GM23338 (cell line): ENCODE data around the gene TMEM208. TPM values are rescaled to one million over a fixed set of nuclear protein-coding genes. Genes with fewer than 3 reads are reported as not detected.

Experiments used
- ATAC-seq: fragments of 200-7000 bp; cut with Tn5 transposase; 3 replicates; pipeline ENCODE4 v1.9.1; 2020
- DNase-seq: peaks from one replicate; pipeline ENCODE4 v3.0.0-alpha.2; 2015; ENCODE audit warnings: low spot score
- H2AFZ ChIP-seq: fragments of 200-600 bp; sonication (generic); 2 replicates; pipeline ENCODE4 v1.8.0; 2016; ENCODE audit warnings: antibody characterized with exemption, mild to moderate bottlenecking, moderate library complexity
- H3F3A ChIP-seq: fragments of 200-600 bp; sonication (generic); replicated peaks from 2 replicates; pipeline ENCODE4 v1.8.0; 2017; ENCODE audit warnings: antibody characterized with exemption, mixed run types, low read depth
- H3K27ac ChIP-seq: fragments of 200-600 bp; sonication (generic); 2 replicates; pipeline ENCODE4 v1.6.1; 2016; ENCODE audit warnings: low read depth
- H3K27me3 ChIP-seq: fragments of 200-600 bp; sonication (generic); 2 replicates; pipeline ENCODE4 v1.8.0; 2016; ENCODE audit warnings: mild to moderate bottlenecking, mixed run types, moderate library complexity; ENCODE audit not compliant: insufficient read depth
- H3K36me3 ChIP-seq: fragments of 200-600 bp; sonication (generic); 2 replicates; pipeline ENCODE4 v1.8.0; 2016; ENCODE audit warnings: mild to moderate bottlenecking; ENCODE audit not compliant: insufficient read depth
- H3K4me1 ChIP-seq: fragments of 200-600 bp; sonication (generic); 2 replicates; pipeline ENCODE4 v1.8.0; 2016; ENCODE audit warnings: mild to moderate bottlenecking, moderate library complexity; ENCODE audit not compliant: insufficient read depth
- H3K4me2 ChIP-seq: fragments of 200-600 bp; sonication (generic); 2 replicates; pipeline ENCODE4 v1.7.1; 2017; ENCODE audit warnings: mixed run types
- H3K4me3 ChIP-seq: fragments of 200-600 bp; sonication (generic); 2 replicates; pipeline ENCODE4 v1.6.1; 2016; ENCODE audit warnings: mixed run types
- H3K79me2 ChIP-seq: fragments of 200-600 bp; sonication (generic); replicated peaks from 2 replicates; pipeline ENCODE4 v1.8.0; 2017; ENCODE audit warnings: mild to moderate bottlenecking; ENCODE audit not compliant: insufficient read depth
- H3K9me2 ChIP-seq: fragments of 200-600 bp; sonication (generic); 2 replicates; pipeline ENCODE4 v1.8.0; 2017; ENCODE audit not compliant: insufficient read depth
- H4K20me1 ChIP-seq: fragments of 200-600 bp; sonication (generic); replicated peaks from 2 replicates; pipeline ENCODE4 v1.8.0; 2017; ENCODE audit warnings: mild to moderate bottlenecking; ENCODE audit not compliant: insufficient read depth
- H3K27ac Mint-ChIP-seq: 2 replicates; pipeline ENCODE4 v1.8.0; 2020; ENCODE audit warnings: inconsistent platforms, mild to moderate bottlenecking, moderate library complexity, mixed read lengths
- H3K27me3 Mint-ChIP-seq: 3 replicates; pipeline ENCODE4 v1.8.0; 2022; ENCODE audit warnings: low read depth, mild to moderate bottlenecking, moderate library complexity, mixed read lengths, inconsistent platforms; ENCODE audit not compliant: insufficient read depth, poor library complexity
- H3K36me3 Mint-ChIP-seq: 3 replicates; pipeline ENCODE4 v1.8.0; 2021; ENCODE audit warnings: low read depth, mild to moderate bottlenecking, inconsistent platforms, moderate library complexity, mixed read lengths
- H3K4me1 Mint-ChIP-seq: 3 replicates; pipeline ENCODE4 v1.8.0; 2020; ENCODE audit warnings: mild to moderate bottlenecking, inconsistent platforms, mixed read lengths
- H3K4me3 Mint-ChIP-seq: 3 replicates; pipeline ENCODE4 v1.8.0; 2021; ENCODE audit warnings: moderate library complexity, mild to moderate bottlenecking, inconsistent platforms, mixed read lengths
- H3K9me3 Mint-ChIP-seq: 3 replicates; pipeline ENCODE4 v1.8.0; 2020; ENCODE audit warnings: moderate library complexity, mild to moderate bottlenecking, inconsistent platforms, mixed read lengths
- CREB1 ChIP-seq: fragments of 250-450 bp; sonication (Bioruptor Pico); IDR thresholded peaks from 2 replicates; pipeline ENCODE4 v1.5.0; 2020; ENCODE audit warnings: low read depth, mild to moderate bottlenecking, moderate library complexity
- EZH2 ChIP-seq: fragments of 200-600 bp; sonication (generic); IDR thresholded peaks from one replicate; pipeline ENCODE4 v1.8.0; 2017; ENCODE audit warnings: antibody characterized with exemption, mild to moderate bottlenecking, low read depth; ENCODE audit not compliant: unreplicated experiment
- EZH2phosphoT487 ChIP-seq: fragments of 200-600 bp; sonication (generic); IDR thresholded peaks from one replicate; pipeline ENCODE4 v1.8.1; 2018; ENCODE audit warnings: antibody characterized with exemption; ENCODE audit not compliant: unreplicated experiment
- JUNB ChIP-seq: IDR thresholded peaks from one replicate; pipeline ENCODE4 v1.6.1; 2016; ENCODE audit warnings: antibody characterized with exemption; ENCODE audit not compliant: unreplicated experiment
- NANOG ChIP-seq: IDR thresholded peaks from 2 replicates; pipeline ENCODE4 v1.6.1; 2016; ENCODE audit warnings: antibody characterized with exemption, borderline replicate concordance
- POLR2AphosphoS5 ChIP-seq: IDR thresholded peaks from 2 replicates; pipeline ENCODE4 v1.6.1; 2016; ENCODE audit warnings: antibody characterized with exemption, low read depth
- ZNF114 ChIP-seq: fragments of 250-450 bp; sonication (Bioruptor Pico); IDR thresholded peaks from 2 replicates; pipeline ENCODE4 v1.5.0; 2020; ENCODE audit warnings: mild to moderate bottlenecking, moderate library complexity
- polyA plus RNA-seq: library from polyadenylated mRNA; unstranded; fragments of >200 nt; fragmentation: Nextera tagmentation; extraction: Ambion mirVana; gene quantifications from 2 replicates; pipeline ENCODE4 v1.2.1, GENCODE V29; 2016
- total RNA-seq: library from RNA; depleted of rRNA; stranded (reverse); fragments of >200 nt; shearing (Covaris generic); gene quantifications from 2 replicates; pipeline ENCODE4 v1.2.3, GENCODE V29; 2014
- TF ChIP-seq, protein P1 (sequence below): fragments of 250-450 bp; sonication (Bioruptor Pico); IDR thresholded peaks from 2 replicates; pipeline ENCODE4 v1.5.0; 2020; ENCODE audit warnings: mild to moderate bottlenecking, moderate library complexity
- TF ChIP-seq, protein P2 (sequence below): IDR thresholded peaks from 2 replicates; pipeline ENCODE4 v1.6.1; 2016; ENCODE audit warnings: antibody characterized with exemption

TMEM208 gene
- total and polyA plus RNA-seq, 2 experiments from 2014 or later, result 23.2 to 82.3 TPM

DNA sequence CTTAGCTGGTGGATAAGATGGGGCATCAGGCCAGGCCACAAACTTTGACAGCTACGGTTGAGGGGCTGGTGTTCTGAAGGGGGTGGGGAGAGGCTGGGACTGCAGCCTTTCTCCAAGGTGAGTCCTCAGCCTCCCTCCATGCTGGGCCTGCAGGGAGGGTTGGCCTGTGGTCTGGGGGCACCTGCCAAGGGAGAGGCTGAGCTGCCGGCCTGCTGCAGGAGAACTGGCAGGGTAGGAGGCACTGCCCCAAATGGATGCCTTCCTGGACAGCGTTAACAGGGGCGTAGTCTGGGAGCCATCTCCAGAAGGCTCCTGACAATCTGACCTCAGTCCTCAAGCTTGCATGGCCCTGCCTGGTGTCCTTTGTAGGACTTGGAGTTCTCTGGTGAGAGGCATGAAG is 22.9 kb upstream of the TMEM208 start (continued):
- TF ChIP-seq, protein P1, sequence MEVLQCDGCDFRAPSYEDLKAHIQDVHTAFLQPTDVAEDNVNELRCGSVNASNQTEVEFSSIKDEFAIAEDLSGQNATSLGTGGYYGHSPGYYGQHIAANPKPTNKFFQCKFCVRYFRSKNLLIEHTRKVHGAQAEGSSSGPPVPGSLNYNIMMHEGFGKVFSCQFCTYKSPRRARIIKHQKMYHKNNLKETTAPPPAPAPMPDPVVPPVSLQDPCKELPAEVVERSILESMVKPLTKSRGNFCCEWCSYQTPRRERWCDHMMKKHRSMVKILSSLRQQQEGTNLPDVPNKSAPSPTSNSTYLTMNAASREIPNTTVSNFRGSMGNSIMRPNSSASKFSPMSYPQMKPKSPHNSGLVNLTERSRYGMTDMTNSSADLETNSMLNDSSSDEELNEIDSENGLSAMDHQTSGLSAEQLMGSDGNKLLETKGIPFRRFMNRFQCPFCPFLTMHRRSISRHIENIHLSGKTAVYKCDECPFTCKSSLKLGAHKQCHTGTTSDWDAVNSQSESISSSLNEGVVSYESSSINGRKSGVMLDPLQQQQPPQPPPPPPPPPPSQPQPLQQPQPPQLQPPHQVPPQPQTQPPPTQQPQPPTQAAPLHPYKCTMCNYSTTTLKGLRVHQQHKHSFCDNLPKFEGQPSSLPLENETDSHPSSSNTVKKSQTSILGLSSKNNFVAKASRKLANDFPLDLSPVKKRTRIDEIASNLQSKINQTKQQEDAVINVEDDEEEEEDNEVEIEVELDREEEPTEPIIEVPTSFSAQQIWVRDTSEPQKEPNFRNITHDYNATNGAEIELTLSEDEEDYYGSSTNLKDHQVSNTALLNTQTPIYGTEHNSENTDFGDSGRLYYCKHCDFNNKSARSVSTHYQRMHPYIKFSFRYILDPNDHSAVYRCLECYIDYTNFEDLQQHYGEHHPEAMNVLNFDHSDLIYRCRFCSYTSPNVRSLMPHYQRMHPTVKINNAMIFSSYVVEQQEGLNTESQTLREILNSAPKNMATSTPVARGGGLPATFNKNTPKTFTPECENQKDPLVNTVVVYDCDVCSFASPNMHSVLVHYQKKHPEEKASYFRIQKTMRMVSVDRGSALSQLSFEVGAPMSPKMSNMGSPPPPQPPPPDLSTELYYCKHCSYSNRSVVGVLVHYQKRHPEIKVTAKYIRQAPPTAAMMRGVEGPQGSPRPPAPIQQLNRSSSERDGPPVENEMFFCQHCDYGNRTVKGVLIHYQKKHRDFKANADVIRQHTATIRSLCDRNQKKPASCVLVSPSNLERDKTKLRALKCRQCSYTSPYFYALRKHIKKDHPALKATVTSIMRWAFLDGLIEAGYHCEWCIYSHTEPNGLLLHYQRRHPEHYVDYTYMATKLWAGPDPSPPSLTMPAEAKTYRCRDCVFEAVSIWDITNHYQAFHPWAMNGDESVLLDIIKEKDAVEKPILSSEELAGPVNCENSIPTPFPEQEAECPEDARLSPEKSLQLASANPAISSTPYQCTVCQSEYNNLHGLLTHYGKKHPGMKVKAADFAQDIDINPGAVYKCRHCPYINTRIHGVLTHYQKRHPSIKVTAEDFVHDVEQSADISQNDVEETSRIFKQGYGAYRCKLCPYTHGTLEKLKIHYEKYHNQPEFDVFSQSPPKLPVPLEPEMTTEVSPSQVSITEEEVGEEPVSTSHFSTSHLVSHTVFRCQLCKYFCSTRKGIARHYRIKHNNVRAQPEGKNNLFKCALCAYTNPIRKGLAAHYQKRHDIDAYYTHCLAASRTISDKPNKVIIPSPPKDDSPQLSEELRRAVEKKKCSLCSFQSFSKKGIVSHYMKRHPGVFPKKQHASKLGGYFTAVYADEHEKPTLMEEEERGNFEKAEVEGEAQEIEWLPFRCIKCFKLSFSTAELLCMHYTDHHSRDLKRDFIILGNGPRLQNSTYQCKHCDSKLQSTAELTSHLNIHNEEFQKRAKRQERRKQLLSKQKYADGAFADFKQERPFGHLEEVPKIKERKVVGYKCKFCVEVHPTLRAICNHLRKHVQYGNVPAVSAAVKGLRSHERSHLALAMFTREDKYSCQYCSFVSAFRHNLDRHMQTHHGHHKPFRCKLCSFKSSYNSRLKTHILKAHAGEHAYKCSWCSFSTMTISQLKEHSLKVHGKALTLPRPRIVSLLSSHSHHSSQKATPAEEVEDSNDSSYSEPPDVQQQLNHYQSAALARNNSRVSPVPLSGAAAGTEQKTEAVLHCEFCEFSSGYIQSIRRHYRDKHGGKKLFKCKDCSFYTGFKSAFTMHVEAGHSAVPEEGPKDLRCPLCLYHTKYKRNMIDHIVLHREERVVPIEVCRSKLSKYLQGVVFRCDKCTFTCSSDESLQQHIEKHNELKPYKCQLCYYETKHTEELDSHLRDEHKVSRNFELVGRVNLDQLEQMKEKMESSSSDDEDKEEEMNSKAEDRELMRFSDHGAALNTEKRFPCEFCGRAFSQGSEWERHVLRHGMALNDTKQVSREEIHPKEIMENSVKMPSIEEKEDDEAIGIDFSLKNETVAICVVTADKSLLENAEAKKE (CRISPR knock-in tag), result no peak
- TF ChIP-seq, protein P2, sequence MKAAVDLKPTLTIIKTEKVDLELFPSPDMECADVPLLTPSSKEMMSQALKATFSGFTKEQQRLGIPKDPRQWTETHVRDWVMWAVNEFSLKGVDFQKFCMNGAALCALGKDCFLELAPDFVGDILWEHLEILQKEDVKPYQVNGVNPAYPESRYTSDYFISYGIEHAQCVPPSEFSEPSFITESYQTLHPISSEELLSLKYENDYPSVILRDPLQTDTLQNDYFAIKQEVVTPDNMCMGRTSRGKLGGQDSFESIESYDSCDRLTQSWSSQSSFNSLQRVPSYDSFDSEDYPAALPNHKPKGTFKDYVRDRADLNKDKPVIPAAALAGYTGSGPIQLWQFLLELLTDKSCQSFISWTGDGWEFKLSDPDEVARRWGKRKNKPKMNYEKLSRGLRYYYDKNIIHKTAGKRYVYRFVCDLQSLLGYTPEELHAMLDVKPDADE, result no peak
- TF ChIP-seq EZH2phosphoT487 (no peak), JUNB (no peak), POLR2AphosphoS5 (no peak), CREB1 (no peak), ZNF114 (no peak), EZH2 (no peak)

DNA sequence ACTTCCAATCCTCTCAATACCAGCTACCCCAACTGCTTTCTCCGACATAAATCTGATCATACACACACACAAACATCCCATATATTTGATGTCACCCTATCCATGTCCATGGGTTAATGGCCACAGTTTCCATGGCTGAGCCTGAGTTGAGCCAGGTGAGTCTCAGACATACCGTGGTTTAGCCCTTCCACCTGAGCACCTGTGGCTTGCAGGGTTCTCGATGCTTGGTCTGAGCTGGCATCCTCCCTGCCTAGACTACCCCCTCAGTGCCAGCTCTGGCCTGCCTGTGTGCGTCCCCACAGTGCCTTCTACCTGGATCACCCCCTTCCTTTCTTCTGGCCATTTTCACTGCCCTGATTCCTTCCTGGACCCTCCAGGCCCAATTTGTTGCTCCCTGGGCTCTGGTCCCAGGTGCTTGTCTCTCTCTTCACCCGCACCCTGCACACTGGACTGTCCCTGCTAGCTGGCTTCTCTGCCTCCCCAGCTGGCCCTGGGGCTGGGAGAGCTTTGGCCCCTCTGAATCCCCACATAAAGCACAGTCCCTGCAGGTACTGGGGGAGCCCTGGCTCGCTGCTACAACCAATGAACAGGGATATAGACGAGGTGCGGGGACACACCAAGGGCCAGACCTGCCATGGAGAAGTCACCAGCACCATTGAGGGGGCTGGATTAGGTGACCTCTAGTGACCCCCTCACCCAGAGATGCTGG is 20.6 kb upstream of the TMEM208 start:
- DNase-seq (no peak), ATAC-seq (no peak)
- Histone ChIP-seq H3F3A (no peaks in the 10 kb centered on the region), H3K4me2 (no peak overlapping the region), H3K79me2 (no peaks in the 10 kb centered on the region), H3K27ac (no peak overlapping the region), H3K4me1 (no peaks in the 10 kb centered on the region), H3K27me3 (no peaks in the 10 kb centered on the region), H2AFZ (no peak overlapping the region), H4K20me1 (no peaks in the 10 kb centered on the region), H3K4me3 (no peak overlapping the region), H3K36me3 (no peaks in the 10 kb centered on the region), H3K9me2 (no peaks in the 10 kb centered on the region)
- 0 out of 3 replicates have a peak, but pooled peaks cover 1% of the 10 kb centered on the region for H3K36me3 Mint-ChIP-seq
- H3K4me3 Mint-ChIP-seq, result no peak overlapping the region; the same call in 2 of the 3 replicates
- H3K27me3 Mint-ChIP-seq, result peaks cover 10% of the 10 kb centered on the region
- no peak overlapping the region for H3K27ac Mint-ChIP-seq
- H3K9me3 Mint-ChIP-seq, result no peaks in the 10 kb centered on the region
- peaks cover 5% of the 10 kb centered on the region; the same call in 2 of the 3 replicates for H3K4me1 Mint-ChIP-seq
- TF ChIP-seq EZH2phosphoT487 (no peak), NANOG (no peak)
